EL (cell line): Measurements from ENCODE around the gene CRY1.
A peak's percentile ranks its signal among the peaks of the same experiment; 100 is the strongest.

Experiments
- DNase-seq: peaks from one replicate; pipeline ENCODE4 v3.0.0-alpha.2; 2016

Gene CRY1

GRCh38 chr12:107093417-107094182 is at the start of gene CRY1:
Gene CRY1 (minus strand): TSS chr12:107093549. CDS start chr12:107092961, 588 bp downstream.
- DNase-seq: peak; percentile 96

- DNase-seq: no peak
Observed at GRCh38 chr12:107139787-107140186, 46.4 kb upstream of the CRY1 start.

GRCh38 chr12:107138990-107139389 is 45.6 kb upstream of the CRY1 start:
- DNase-seq: no peak

GRCh38 chr12:107135177-107135576 is 41.8 kb upstream of the CRY1 start:
- DNase-seq: no peak

- DNase-seq: peak; percentile 8
Observed at GRCh38 chr12:107134558-107134957, 41.2 kb upstream of the CRY1 start.

- DNase-seq: no peak
Observed at GRCh38 chr12:107133462-107133861, 40.1 kb upstream of the CRY1 start.

GRCh38 chr12:107131832-107132616 is 38.7 kb upstream of the CRY1 start:
- DNase-seq: peak; percentile 66

- no peak for DNase-seq
Observed at GRCh38 chr12:107130830-107131611, 37.7 kb upstream of the CRY1 start.

- DNase-seq: no peak
Observed at GRCh38 chr12:107129315-107129930, 36.1 kb upstream of the CRY1 start.

GRCh38 chr12:107127482-107128430 is 34.4 kb upstream of the CRY1 start:
- no peak for DNase-seq

- DNase-seq: no peak
Observed at GRCh38 chr12:107126796-107127481, 33.6 kb upstream of the CRY1 start.

- no peak for DNase-seq
Observed at GRCh38 chr12:107125833-107126232, 32.5 kb upstream of the CRY1 start.

GRCh38 chr12:107122452-107122958 is 29.2 kb upstream of the CRY1 start:
- DNase-seq: no peak

GRCh38 chr12:107119091-107119490 is 25.7 kb upstream of the CRY1 start:
- DNase-seq: no peak

GRCh38 chr12:107118624-107119023 is 25.3 kb upstream of the CRY1 start:
- DNase-seq: no peak

GRCh38 chr12:107115119-107115518 is 21.8 kb upstream of the CRY1 start:
- DNase-seq: no peak

- DNase-seq: no peak
Observed at GRCh38 chr12:107111314-107111713, 18.0 kb upstream of the CRY1 start.

- no peak for DNase-seq
Observed at GRCh38 chr12:107109726-107110719, 16.7 kb upstream of the CRY1 start.

- DNase-seq: no peak
Observed at GRCh38 chr12:107108995-107109508, 15.7 kb upstream of the CRY1 start.
